Endothelial cell of umbilical vein (primary cell): Measurements from ENCODE around the gene CCDC107. TPM values are rescaled to one million over a fixed set of nuclear protein-coding genes. Genes with fewer than 3 reads are reported as not detected.

Experiments used
- BruUV-seq: library from RNA; stranded (reverse); fragments of 400-500 nt; replicated peaks from 2 replicates; lab custom pipeline; 2021; lab: Mats Ljungman, UMichigan
- CTCF ChIA-PET: fragments of 300-600, 350-600 bp; sonication (Branson Sonifier 250); formaldehyde crosslinking; loops from one replicate; lab custom pipeline; 2021; ENCODE audit warnings: antibody characterized with exemption, inconsistent platforms; lab: Charles Lee
- POLR2A ChIA-PET: fragments of 300-600, 350-600 bp; sonication (Branson Sonifier 250); formaldehyde crosslinking; loops from one replicate; lab custom pipeline; 2021; ENCODE audit warnings: antibody characterized with exemption, inconsistent platforms; lab: Charles Lee
- DNase-seq: peaks from one replicate; pipeline ENCODE4 v3.0.0-alpha.2; 2011; ENCODE audit warnings: low read depth, low spot score
- FAIRE-seq: peaks from 2 replicates; lab custom pipeline; 2011; peaks lifted over from hg19 to GRCh38; lab: Jason Lieb, UNC
- H2AFZ ChIP-seq: 2 replicates; pipeline ENCODE4 v1.6.0; 2012; ENCODE audit warnings: low read depth, low read length, control low read depth, inconsistent platforms
- H3K27ac ChIP-seq: 2 replicates; pipeline ENCODE4 v1.5.1; 2011; ENCODE audit warnings: low read depth, mild to moderate bottlenecking, control low read depth, low read length, moderate library complexity; ENCODE audit not compliant: insufficient read depth
- H3K27me3 ChIP-seq, 2 experiments: 2 replicates each; pipeline versions ENCODE4 v1.6.0 to v1.6.1; 2011; ENCODE audit warnings: low read length in 2 of 2, mixed read lengths in 1 of 2; ENCODE audit not compliant: control insufficient read depth in 2 of 2, insufficient read depth in 2 of 2
- H3K36me3 ChIP-seq, 2 experiments: 2 replicates in 1 of 2; 3 replicates in 1 of 2; pipeline ENCODE4 v1.5.1; 2011; ENCODE audit warnings: low read length in 2 of 2, mild to moderate bottlenecking in 1 of 2, moderate library complexity in 1 of 2; ENCODE audit not compliant: control insufficient read depth in 2 of 2, insufficient read depth in 2 of 2; ENCODE audit errors: extremely low read depth in 1 of 2
- H3K4me1 ChIP-seq: 3 replicates; pipeline ENCODE4 v1.5.1; 2011; ENCODE audit warnings: mild to moderate bottlenecking, low read length; ENCODE audit not compliant: control insufficient read depth, insufficient read depth; ENCODE audit errors: extremely low read depth
- H3K4me2 ChIP-seq: 2 replicates; pipeline ENCODE4 v1.6.1; 2011; ENCODE audit warnings: low read length, control low read depth, mixed read lengths; ENCODE audit not compliant: insufficient read depth
- H3K4me3 ChIP-seq, 3 experiments: fragments of 200-600 bp in 1 of 3; sonication (generic), shearing (Covaris generic) in 1 of 3; replicated peaks in 1 of 3; 2 replicates each; pipeline ENCODE4 v1.5.1; 2011 to 2016; ENCODE audit warnings: control low read depth in 3 of 3, low read length in 3 of 3, mild to moderate bottlenecking in 2 of 3, inconsistent platforms in 1 of 3, low read depth in 1 of 3, moderate library complexity in 1 of 3; ENCODE audit not compliant: insufficient read depth in 1 of 3
- H3K79me2 ChIP-seq: 2 replicates; pipeline ENCODE4 v1.6.0; 2012; ENCODE audit warnings: low read length, inconsistent platforms; ENCODE audit not compliant: control insufficient read depth, insufficient read depth
- H3K9ac ChIP-seq: replicated peaks from 2 replicates; pipeline ENCODE3; 2011; ENCODE audit warnings: low read length, control low read depth; ENCODE audit not compliant: insufficient read depth; ENCODE audit errors: extremely low read depth
- H3K9me1 ChIP-seq: replicated peaks from 3 replicates; pipeline ENCODE4 v1.6.0; 2011; ENCODE audit warnings: mild to moderate bottlenecking, low read length; ENCODE audit not compliant: control insufficient read depth, insufficient read depth; ENCODE audit errors: extremely low read depth
- H3K9me3 ChIP-seq: replicated peaks from 2 replicates; pipeline ENCODE4 v1.5.1; 2012; ENCODE audit warnings: low read length, inconsistent platforms; ENCODE audit not compliant: control insufficient read depth, insufficient read depth
- H4K20me1 ChIP-seq: replicated peaks from 2 replicates; pipeline ENCODE3; 2011; ENCODE audit warnings: mild to moderate bottlenecking, low read length; ENCODE audit not compliant: control insufficient read depth, insufficient read depth; ENCODE audit errors: extremely low read depth
- EZH2 ChIP-seq: IDR thresholded peaks from 2 replicates; pipeline ENCODE4 v1.6.1; 2012; ENCODE audit warnings: borderline replicate concordance, low read depth, mild to moderate bottlenecking, moderate library complexity, low read length, inconsistent platforms; ENCODE audit not compliant: severe bottlenecking
- FOS ChIP-seq: IDR thresholded peaks from 2 replicates; pipeline ENCODE4 v1.6.1; 2011; ENCODE audit warnings: mild to moderate bottlenecking, low read length, moderate library complexity, borderline replicate concordance; ENCODE audit not compliant: insufficient read depth
- GATA2 ChIP-seq: IDR thresholded peaks from 2 replicates; pipeline ENCODE4 v1.7.0; 2011; ENCODE audit warnings: low read depth, mild to moderate bottlenecking, moderate library complexity, mixed read lengths, low read length; ENCODE audit not compliant: insufficient read length, insufficient read depth
- JUN ChIP-seq: IDR thresholded peaks from 2 replicates; pipeline ENCODE4 v1.6.1; 2011; ENCODE audit warnings: borderline replicate concordance, low read depth; ENCODE audit not compliant: insufficient read length, insufficient read depth
- MYC ChIP-seq: IDR thresholded peaks from one replicate; pipeline ENCODE4 v1.6.1; 2011; ENCODE audit warnings: mild to moderate bottlenecking, low read depth, low read length
- POLR2A ChIP-seq: IDR thresholded peaks from 2 replicates; pipeline ENCODE4 v1.6.1; 2012; ENCODE audit warnings: low read depth, mild to moderate bottlenecking, control low read depth, low read length
- POLR2AphosphoS5 ChIP-seq: IDR thresholded peaks from 2 replicates; pipeline ENCODE4 v1.6.1; 2012; ENCODE audit warnings: low read depth, mild to moderate bottlenecking, control low read depth, low read length, moderate library complexity; ENCODE audit not compliant: insufficient read depth
- dilution Hi-C: fragments of 300-500 bp; cut with MboI; formaldehyde crosslinking; loops from one replicate; pipeline ENCODE4 v1.15.0; 2019; ENCODE audit warnings: low sequenced_read_pairs; ENCODE audit not compliant: extremely low pct_ligation_motif_present
- intact Hi-C: fragments of 100-400 bp; cut with micrococcal nuclease; formaldehyde crosslinking; loops from one replicate; pipeline ENCODE4 v1.10.0; 2022
- polyA plus RNA-seq, 4 experiments: library from polyadenylated mRNA; depleted of rRNA in 3 of 4; stranded (reverse) in 3 of 4; unstranded in 1 of 4; fragments of >200 nt; gene quantifications; 2 replicates each; pipeline versions ENCODE4 v1.2.1 to v1.2.3, GENCODE V29; 2011 to 2012; ENCODE audit warnings: missing spikeins in 1 of 4
- total RNA-seq: library from RNA; stranded (reverse); gene quantifications from 2 replicates; pipeline ENCODE4 v1.2.3, GENCODE V29; 2021
- TF ChIP-seq, protein P1 (sequence below): IDR thresholded peaks from 2 replicates; pipeline ENCODE4 v1.6.1; 2011; ENCODE audit not compliant: insufficient read depth, insufficient read length
- TF ChIP-seq, protein P2 (sequence below), 2 donors: IDR thresholded peaks; 1 replicate in 1 of 2; 2 replicates in 1 of 2; pipeline ENCODE4 v1.5.1; 2011; ENCODE audit warnings: low read length in 2 of 2, mild to moderate bottlenecking in 2 of 2, moderate library complexity in 2 of 2, control low read depth in 1 of 2, inconsistent platforms in 1 of 2, low read depth in 1 of 2; ENCODE audit not compliant: insufficient read depth in 1 of 2; ENCODE audit errors: extremely low read depth in 1 of 2

The CCDC107 gene
- total and polyA plus RNA-seq, 2 donors (not counting 3 experiments of a cell fraction or from before 2014, with no cell fraction given) = 13.2 to 16.0 TPM

DNA sequence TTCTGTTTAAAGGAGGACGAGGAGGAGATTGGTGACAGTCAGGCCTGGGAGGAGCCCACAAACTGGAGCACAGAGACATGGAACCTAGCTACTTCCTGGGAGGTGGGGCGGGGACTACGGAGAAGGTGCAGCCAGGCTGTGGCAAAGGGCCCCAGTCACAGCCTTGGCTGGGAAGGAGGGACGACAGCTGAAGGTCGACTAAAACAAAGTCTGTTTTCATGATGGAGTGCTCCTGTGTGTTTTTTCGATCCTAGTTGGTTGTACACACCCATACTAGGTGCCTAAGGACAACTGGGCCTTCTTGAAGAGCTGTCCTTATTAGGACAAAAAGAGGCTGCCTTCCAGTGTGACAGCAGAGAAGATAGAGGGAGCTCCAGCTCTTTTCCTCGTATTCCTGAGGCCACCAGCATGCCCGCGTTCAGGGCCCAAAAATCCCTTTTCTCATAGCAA, 2.9 kb downstream of the CCDC107 start:
- Histone ChIP-seq H3K4me3 (no peak overlapping the region), H3K9me3 (no peaks in the 10 kb centered on the region), H3K27ac (no peak overlapping the region), H3K27me3 (no peaks in the 10 kb centered on the region), H4K20me1 (no peaks in the 10 kb centered on the region), H3K4me1 (peaks cover 27% of the 10 kb centered on the region), H3K9ac (no peak overlapping the region), H3K79me2 (peaks cover 4% of the 10 kb centered on the region), H3K9me1 (no peaks in the 10 kb centered on the region), H3K4me2 (no peak overlapping the region), H3K36me3 (peaks cover 0 to 8% of the 10 kb centered on the region in 2 experiments), H2AFZ (no peak overlapping the region)
- ChIA-PET POLR2A (interaction anchor here (1.2 kb wide), 1 partner anchor 29 kb away, joined by 4 read pairs; no protein-coding TSS in a partner anchor), CTCF (interaction anchor here (0.8 to 10.0 kb wide), 8 partner anchors 12 to 67 kb away, joined by 3 to 227 read pairs (median 4); partner anchors contain the start of gene TPM2)
- intact Hi-C loops (no loop called here), dilution Hi-C loops (no loop called here)
- no peak for DNase-seq
- no TSS peak for BruUV-seq
- TF ChIP-seq, protein P1, sequence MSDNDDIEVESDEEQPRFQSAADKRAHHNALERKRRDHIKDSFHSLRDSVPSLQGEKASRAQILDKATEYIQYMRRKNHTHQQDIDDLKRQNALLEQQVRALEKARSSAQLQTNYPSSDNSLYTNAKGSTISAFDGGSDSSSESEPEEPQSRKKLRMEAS = no peak
- TF ChIP-seq POLR2A (no peak), MYC (no peak), GATA2 (no peak)
- no peak for FAIRE-seq

DNA sequence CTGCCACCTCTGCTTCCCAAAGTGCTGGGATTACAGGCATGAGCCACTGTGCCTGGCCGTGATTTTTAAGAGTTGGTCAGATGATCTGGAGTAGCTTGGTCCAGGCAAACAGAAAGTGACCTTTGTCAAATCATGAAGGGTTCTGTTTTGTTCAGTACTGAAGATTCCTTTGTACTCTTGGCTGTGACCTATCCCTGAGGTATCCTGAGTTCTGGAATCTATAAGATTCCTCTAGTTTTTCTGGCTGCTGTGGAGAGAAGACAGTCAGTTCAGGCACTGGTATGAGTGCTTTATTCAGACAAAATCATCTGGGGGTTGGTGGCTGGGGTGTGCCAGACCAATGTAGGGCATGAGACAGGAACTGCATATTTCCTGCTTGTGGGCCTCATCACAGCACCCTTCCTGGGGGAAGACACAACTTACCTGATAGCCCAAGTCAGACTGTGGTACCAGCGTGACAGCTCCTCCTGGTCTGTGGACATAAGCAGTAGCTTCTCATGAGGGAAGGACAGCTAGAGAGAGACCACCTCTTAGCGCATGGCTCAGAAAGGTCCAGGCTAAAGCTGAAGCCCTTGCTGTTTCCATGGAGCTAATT, 3.8 kb downstream of the CCDC107 start:
- TF ChIP-seq POLR2A = no peak
- TF ChIP-seq, protein P2, sequence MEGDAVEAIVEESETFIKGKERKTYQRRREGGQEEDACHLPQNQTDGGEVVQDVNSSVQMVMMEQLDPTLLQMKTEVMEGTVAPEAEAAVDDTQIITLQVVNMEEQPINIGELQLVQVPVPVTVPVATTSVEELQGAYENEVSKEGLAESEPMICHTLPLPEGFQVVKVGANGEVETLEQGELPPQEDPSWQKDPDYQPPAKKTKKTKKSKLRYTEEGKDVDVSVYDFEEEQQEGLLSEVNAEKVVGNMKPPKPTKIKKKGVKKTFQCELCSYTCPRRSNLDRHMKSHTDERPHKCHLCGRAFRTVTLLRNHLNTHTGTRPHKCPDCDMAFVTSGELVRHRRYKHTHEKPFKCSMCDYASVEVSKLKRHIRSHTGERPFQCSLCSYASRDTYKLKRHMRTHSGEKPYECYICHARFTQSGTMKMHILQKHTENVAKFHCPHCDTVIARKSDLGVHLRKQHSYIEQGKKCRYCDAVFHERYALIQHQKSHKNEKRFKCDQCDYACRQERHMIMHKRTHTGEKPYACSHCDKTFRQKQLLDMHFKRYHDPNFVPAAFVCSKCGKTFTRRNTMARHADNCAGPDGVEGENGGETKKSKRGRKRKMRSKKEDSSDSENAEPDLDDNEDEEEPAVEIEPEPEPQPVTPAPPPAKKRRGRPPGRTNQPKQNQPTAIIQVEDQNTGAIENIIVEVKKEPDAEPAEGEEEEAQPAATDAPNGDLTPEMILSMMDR (IDR thresholded peaks at IDR 0.05; ENCODE audit: extremely low read depth in 1 of 2, insufficient read depth in 1 of 2, low read depth in 1 of 2, low read length in 2 of 2) = no peak
- TF ChIP-seq MYC = no peak
- no peak for TF ChIP-seq POLR2AphosphoS5
- TF ChIP-seq, protein P1 = no peak
- TF ChIP-seq FOS = no peak
- no peak for TF ChIP-seq JUN
- no peak for TF ChIP-seq GATA2
- TF ChIP-seq EZH2 = no peak
- no peak overlapping the region for H2AFZ ChIP-seq
- CTCF ChIA-PET = interaction anchor here (0.7 to 10.0 kb wide), 4 partner anchors 12 to 58 kb away, joined by 3 to 227 read pairs (median 4); partner anchors contain the start of genes CA9 and TPM2
- DNase-seq (no peak), FAIRE-seq (no peak)
- peaks cover 0 to 8% of the 10 kb centered on the region in 2 experiments for H3K36me3 ChIP-seq
- POLR2A ChIA-PET = interaction anchor here (1.2 kb wide), 1 partner anchor 28 kb away, joined by 4 read pairs; no protein-coding TSS in a partner anchor
- H3K4me2 ChIP-seq = no peak overlapping the region
- no peaks in the 10 kb centered on the region for H3K27me3 ChIP-seq
- H4K20me1 ChIP-seq = no peaks in the 10 kb centered on the region
- intact Hi-C loops = no loop called here
- no peak overlapping the region for H3K4me3 ChIP-seq
- no peak overlapping the region for H3K27ac ChIP-seq
- no peaks in the 10 kb centered on the region for H3K9me1 ChIP-seq
- no TSS peak for BruUV-seq
- no peaks in the 10 kb centered on the region for H3K9me3 ChIP-seq
- dilution Hi-C loops = no loop called here
- peaks cover 4% of the 10 kb centered on the region for H3K79me2 ChIP-seq
- H3K4me1 ChIP-seq = peaks cover 27% of the 10 kb centered on the region
- H3K9ac ChIP-seq = no peak overlapping the region
